GM12892 (cell line): ENCODE results near the gene ANKRD60.

ENCODE experiments used
- DNase-seq: peaks from one replicate; pipeline ENCODE4 v3.0.0; 2011; ENCODE audit not compliant: insufficient read length
- FAIRE-seq: peaks from 2 replicates; lab custom pipeline; 2011; peaks lifted over from hg19 to GRCh38; lab: Jason Lieb, UNC
- POLR2A ChIP-seq: IDR thresholded peaks from 2 replicates; pipeline ENCODE4 v1.6.1; 2011; ENCODE audit warnings: low read depth, low read length, control low read depth
- POLR2AphosphoS5 ChIP-seq: IDR thresholded peaks from 2 replicates; pipeline ENCODE4 v1.6.1; 2011; ENCODE audit warnings: low read depth, low read length, control low read depth
- TAF1 ChIP-seq: IDR thresholded peaks from 2 replicates; pipeline ENCODE4 v1.6.1; 2011; ENCODE audit warnings: low read depth, mild to moderate bottlenecking, control low read depth, low read length, borderline replicate concordance

ANKRD60 gene

DNA sequence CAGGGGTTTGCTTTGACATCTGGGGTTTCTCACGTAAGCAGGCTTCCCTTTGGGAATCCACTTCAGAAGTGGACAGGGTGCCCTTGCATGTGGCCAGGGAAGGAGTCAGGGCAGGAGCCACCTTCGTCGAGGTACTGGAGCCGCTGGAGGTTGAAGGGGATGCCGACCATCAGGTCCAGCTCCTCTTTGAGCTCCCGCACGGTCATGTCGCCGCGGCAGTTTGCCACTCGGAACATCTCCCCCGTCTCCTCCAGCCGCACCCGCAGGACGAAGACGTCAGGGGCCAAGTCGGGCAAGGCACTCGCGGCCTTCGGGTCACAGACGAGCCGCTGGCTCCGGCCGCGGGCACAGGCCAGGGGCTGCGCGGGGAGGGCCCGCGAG, 360 bp downstream of the ANKRD60 start:
- no peak for TF ChIP-seq POLR2AphosphoS5
- no peak for TF ChIP-seq POLR2A
- no peak for TF ChIP-seq TAF1
- no peak for DNase-seq
- FAIRE-seq: no peak

DNA sequence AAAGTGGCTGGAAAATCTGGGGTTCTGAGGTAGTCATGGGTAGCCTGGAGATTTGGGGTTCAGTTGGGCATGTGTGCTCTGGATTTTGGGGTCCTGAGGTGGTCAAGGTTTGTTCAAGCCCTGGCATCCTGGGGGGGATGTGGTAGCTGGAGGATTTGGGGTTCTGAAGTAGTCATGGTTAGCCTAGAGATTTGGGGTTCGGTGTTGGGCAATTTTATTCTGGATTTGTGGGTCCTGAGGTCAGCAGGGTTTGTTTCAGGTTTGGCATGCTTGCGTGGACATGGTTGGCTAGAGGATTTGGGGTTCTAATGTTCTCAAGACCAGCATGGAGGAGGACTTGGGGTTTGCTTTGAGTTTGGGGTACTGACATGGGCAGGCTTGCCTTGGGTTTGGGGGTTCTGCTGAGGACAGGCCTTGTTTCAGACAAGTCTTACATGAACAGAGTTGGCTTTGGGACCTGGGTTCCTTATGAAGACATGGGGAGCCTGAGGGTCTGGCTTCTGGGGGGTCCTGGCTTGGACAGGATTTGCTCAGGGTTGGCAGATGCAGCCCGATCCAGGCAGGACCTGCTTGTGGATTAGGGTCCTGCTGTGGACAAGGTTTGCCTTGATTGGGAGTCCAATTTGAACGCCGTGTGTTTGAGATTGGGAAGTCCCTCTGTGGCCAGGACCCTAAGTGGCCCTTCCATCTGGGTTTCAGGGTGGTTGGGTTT, 906 bp downstream of the ANKRD60 start:
- no peak for DNase-seq
- TF ChIP-seq TAF1: no peak
- no peak for TF ChIP-seq POLR2A
- TF ChIP-seq POLR2AphosphoS5: no peak
- FAIRE-seq: no peak

DNA sequence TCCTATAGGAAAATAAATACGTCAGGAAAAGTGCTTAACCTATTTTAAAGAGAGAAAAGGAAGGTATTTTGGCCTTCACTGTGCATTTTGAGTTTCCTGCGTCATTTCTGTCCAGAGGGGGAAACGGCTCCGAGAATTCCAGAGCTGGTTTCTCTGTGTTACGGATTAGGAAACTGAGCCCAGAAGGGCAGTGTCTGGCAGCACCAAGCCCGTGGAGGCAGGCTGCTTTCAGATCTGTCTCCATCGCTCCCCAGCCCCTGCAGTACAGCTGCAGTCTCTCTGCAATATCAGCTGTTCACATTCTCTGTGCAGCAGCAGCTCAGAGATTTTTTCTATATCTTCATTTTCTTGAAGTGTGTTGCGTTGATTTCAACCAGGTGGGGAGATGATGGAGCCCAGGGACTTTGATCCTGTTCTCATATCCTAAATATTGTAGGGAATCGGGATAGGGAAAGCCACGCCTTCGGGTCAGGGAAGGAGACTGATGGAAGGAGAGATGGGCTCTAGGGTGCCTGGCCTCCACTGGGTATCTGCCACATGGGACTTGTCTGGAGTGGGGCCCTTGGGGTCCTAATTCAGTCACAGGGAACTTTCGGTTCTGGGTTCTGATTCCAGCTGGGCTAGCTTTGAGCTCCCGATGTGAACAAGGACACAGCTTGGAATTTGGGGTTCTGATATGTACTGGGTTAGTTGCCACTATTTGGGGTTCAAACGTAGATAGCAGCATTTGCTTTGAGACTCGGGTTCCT, 2.8 kb downstream of the ANKRD60 start:
- FAIRE-seq: no peak
- TF ChIP-seq POLR2A (no peak), TAF1 (no peak), POLR2AphosphoS5 (no peak)
- DNase-seq: no peak

DNA sequence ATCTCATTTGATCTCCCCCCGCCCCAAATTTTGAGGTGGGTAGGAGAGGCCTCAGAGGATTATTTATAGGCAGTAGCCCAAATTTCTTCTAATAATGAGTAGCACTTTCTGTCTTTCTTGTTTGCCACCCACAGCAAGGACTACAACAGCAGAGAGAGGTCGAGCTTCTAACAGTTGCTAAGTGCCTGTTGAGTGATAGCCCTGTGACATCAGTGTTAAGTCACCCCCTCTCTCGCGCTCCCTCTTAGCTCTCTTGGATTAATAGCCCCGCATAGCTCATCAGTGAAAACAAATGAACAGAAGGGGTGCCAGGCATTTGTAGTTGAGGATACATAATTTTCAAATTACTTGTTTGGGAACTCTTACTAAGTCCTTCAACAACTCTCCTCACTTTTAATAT, 3.5 kb downstream of the ANKRD60 start:
- no peak for TF ChIP-seq TAF1
- TF ChIP-seq POLR2AphosphoS5: no peak
- no peak for TF ChIP-seq POLR2A

DNA sequence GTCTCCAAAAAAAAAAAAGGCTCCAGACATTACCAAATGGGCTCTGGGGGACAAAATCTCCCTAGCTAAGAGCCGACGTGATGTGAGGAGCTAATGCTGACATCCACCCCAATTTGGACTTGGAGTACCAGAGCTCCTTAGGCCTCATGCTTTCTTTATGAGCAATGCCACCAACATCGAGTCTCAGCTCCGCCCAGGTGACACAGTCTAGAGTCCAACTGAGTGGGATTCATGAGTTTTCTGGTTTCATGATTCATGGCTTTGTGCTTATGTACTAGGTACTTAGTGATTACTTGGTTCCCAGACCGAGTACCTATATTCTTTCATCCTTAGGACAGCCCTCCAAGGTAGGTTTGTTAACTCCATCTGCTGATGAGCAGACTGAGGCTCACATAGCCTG, 4.4 kb downstream of the ANKRD60 start:
- TF ChIP-seq TAF1 (no peak), POLR2A (no peak), POLR2AphosphoS5 (no peak)
- no peak for FAIRE-seq
- no peak for DNase-seq

More for the DNA sequence above, 3.5 kb downstream of the ANKRD60 start:
- FAIRE-seq (no peak), DNase-seq (no peak)

DNA sequence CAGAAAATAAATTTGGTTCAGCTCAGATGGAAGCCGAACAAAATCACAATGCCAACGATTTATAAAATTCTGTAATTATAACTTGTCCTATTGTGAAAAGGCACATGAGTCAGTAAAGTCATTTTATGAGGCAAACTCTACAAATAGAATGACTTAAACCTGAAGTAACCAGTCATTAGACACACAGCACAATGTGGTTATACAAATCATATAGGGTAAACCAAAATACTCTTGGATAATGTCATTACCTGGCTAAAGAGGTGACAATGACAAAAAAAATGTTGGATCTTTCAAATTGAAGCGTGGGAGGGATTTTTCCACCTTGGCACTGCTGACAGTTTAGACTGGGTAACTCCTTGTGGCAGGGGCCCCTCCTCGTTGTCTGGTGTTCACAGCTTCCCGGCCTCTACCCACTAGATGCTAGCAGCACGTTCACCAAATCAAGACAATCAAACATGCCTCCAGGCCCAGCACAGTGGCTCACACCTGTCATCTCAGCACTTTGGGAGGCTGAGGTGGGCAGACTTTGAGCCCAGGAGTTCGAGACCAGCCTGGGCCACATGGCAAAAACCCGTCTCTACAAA, 5.0 kb downstream of the ANKRD60 start:
- no peak for FAIRE-seq
- TF ChIP-seq POLR2A: no peak
- no peak for TF ChIP-seq POLR2AphosphoS5
- no peak for TF ChIP-seq TAF1

DNA sequence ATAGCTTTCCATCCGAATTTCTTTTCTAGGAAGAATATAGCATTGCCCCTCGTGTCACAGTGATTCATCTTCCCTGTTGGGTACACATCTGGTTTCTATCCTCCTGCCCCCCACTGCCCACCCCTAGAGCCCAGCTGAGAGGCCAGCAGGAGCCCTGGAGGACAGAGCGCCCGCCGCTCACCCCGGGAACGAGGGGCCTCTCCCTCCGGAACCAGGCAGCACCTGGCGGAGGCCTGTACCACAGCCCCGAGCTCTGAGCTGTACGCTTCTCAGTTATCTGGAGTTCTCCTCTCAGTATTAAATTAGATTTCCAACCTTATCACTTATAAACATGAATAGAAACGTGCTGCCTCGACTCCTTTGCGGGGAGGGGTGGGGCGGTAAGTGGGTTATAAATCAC, 6.0 kb downstream of the ANKRD60 start:
- FAIRE-seq: no peak
- no peak for TF ChIP-seq POLR2A
- TF ChIP-seq TAF1: no peak
- no peak for TF ChIP-seq POLR2AphosphoS5
- DNase-seq: no peak

More for the DNA sequence above, 5.0 kb downstream of the ANKRD60 start:
- DNase-seq: no peak

DNA sequence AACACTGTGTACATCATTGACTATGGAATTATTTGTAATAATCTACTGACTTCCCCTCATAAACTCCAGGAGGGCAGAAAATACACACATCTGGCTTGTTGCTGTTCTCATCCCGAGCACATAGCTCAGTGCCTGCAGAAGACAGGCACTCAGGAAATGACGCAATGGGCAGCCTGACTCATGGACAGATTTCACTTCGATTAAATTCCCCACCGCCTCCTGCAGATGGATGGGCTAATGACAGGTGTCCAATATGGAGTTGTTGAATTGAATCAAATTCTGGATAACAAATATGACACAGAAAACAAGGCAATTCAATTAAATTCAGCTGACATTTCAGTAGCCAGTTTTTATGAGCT, 9.1 kb downstream of the ANKRD60 start:
- TF ChIP-seq TAF1: no peak
- no peak for TF ChIP-seq POLR2AphosphoS5
- no peak for TF ChIP-seq POLR2A
- DNase-seq: no peak
- no peak for FAIRE-seq

DNA sequence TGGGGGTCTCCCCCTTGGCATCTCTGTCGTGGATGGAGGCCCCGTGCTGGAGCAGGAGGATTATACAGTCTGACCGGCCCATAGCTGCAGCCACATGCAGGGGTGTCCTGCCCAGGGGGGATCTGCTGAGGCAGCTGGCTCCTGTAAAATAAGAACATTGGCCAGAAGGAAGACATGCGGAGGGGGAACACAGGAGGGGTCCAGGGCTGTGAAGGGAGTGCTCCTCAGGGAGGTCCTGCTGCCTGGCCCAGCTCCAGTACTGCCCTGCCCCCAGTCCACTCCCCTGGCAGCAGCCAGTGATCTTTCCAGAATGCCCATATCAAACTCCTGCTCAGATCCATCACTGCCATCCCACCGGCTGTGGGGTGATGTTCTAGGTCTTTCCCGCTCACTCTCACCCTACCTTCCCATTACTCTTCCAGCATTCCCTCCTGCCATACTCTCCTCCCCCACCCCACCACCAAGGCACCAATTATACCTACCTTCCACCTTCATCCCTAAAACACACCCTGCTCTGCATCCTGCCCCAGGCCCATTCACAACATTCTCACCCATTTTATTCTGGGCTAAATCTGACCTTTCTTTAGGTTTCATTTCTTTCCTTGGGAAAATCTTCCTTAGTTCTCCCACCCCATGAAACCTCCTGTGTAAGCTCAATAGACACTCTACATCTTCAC, 9.7 kb downstream of the ANKRD60 start:
- TF ChIP-seq POLR2AphosphoS5 (no peak), POLR2A (no peak)
- FAIRE-seq: no peak
- DNase-seq: no peak

DNA sequence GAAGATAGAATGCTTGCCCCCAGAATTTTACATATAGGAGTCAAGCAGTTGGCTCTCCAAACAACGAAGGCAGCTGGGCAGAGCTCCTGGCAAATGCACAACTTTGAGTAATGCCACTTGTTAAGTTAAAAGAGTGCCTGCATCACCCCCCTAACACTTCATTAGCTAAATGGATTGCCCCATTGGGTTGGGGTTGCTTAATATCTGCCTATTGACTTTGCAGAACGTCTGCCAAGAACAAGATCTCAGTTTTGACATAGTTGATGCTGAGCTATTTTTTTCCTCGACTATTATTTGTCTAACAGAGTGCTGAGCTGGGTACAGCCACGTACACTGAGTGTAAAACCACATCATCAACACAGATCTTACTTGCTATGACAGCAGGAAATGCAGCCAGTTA, 12.1 kb downstream of the ANKRD60 start:
- no peak for TF ChIP-seq TAF1
- no peak for TF ChIP-seq POLR2AphosphoS5
- TF ChIP-seq POLR2A: no peak
- FAIRE-seq (no peak), DNase-seq (no peak)

DNA sequence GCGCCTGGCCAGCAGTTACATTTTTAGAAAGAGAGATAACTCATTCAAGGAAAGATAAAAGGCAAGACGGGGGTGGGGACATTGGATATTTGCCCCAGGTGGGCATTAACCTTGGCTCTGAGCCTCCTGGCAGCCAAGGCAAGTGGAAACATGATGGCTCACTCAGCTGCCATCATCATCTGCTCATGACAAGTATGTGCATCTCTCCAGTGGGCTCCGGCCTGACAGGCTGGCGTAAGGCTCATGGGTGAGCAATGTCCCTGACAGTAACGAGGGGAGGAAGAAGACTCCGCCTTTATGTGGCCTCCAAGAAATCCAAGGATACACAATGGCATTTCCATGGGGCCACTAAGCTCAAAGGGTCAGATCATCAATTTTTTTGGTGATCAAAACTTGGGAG, 13.3 kb downstream of the ANKRD60 start:
- no peak for FAIRE-seq
- TF ChIP-seq POLR2A (no peak), POLR2AphosphoS5 (no peak), TAF1 (no peak)
- no peak for DNase-seq
